Measurements from ENCODE around the gene LYAR. TPM values are rescaled to one million over a fixed set of nuclear protein-coding genes. Genes with fewer than 3 reads are reported as not detected.

Gene LYAR
- total RNA-seq, 1 donor = 10.1 TPM

- Histone ChIP-seq H3K4me3 (ENCODE audit: low read length) (no peak overlapping the region), H3K9me3 (ENCODE audit: low read depth, low read length) (no peaks in the 10 kb centered on the region), H3K27me3 (ENCODE audit: insufficient read depth, low read length) (no peaks in the 10 kb centered on the region), H3K4me1 (ENCODE audit: insufficient read depth, low read length) (no peaks in the 10 kb centered on the region)
Observed at GRCh38 chr4:4321951-4322688, 32.2 kb upstream of the LYAR start.

GRCh38 chr4:4320951-4321714 is 31.2 kb upstream of the LYAR start:
- Histone ChIP-seq H3K4me3 (ENCODE audit: low read length) (no peak overlapping the region), H3K4me1 (ENCODE audit: insufficient read depth, low read length) (no peaks in the 10 kb centered on the region), H3K9me3 (ENCODE audit: low read depth, low read length) (no peaks in the 10 kb centered on the region), H3K27me3 (ENCODE audit: insufficient read depth, low read length) (no peaks in the 10 kb centered on the region)

GRCh38 chr4:4320528-4320927 is 30.6 kb upstream of the LYAR start:
- Histone ChIP-seq H3K27me3 (ENCODE audit: insufficient read depth, low read length) (no peaks in the 10 kb centered on the region), H3K4me3 (ENCODE audit: low read length) (no peak overlapping the region), H3K9me3 (ENCODE audit: low read depth, low read length) (no peaks in the 10 kb centered on the region), H3K4me1 (ENCODE audit: insufficient read depth, low read length) (no peaks in the 10 kb centered on the region)

GRCh38 chr4:4317496-4318232 is 27.7 kb upstream of the LYAR start:
- Histone ChIP-seq H3K4me3 (ENCODE audit: low read length) (no peak overlapping the region), H3K4me1 (ENCODE audit: insufficient read depth, low read length) (no peaks in the 10 kb centered on the region), H3K27me3 (ENCODE audit: insufficient read depth, low read length) (no peaks in the 10 kb centered on the region), H3K9me3 (ENCODE audit: low read depth, low read length) (no peaks in the 10 kb centered on the region)

GRCh38 chr4:4316150-4316495 is 26.2 kb upstream of the LYAR start:
- Histone ChIP-seq H3K9me3 (ENCODE audit: low read depth, low read length) (no peaks in the 10 kb centered on the region), H3K4me3 (ENCODE audit: low read length) (no peak overlapping the region), H3K27me3 (ENCODE audit: insufficient read depth, low read length) (no peaks in the 10 kb centered on the region), H3K4me1 (ENCODE audit: insufficient read depth, low read length) (no peaks in the 10 kb centered on the region)

- Histone ChIP-seq H3K9me3 (ENCODE audit: low read depth, low read length) (no peaks in the 10 kb centered on the region), H3K4me1 (ENCODE audit: insufficient read depth, low read length) (no peaks in the 10 kb centered on the region), H3K4me3 (ENCODE audit: low read length) (no peak overlapping the region), H3K27me3 (ENCODE audit: insufficient read depth, low read length) (no peaks in the 10 kb centered on the region)
Observed at GRCh38 chr4:4315461-4316149, 25.7 kb upstream of the LYAR start.

GRCh38 chr4:4311193-4311592 is 21.2 kb upstream of the LYAR start:
- Histone ChIP-seq H3K27me3 (ENCODE audit: insufficient read depth, low read length) (no peaks in the 10 kb centered on the region), H3K4me3 (ENCODE audit: low read length) (no peak overlapping the region), H3K4me1 (ENCODE audit: insufficient read depth, low read length) (no peaks in the 10 kb centered on the region), H3K9me3 (ENCODE audit: low read depth, low read length) (no peaks in the 10 kb centered on the region)

- no peaks in the 10 kb centered on the region for H3K4me1 ChIP-seq (ENCODE audit: insufficient read depth, low read length)
- H3K4me3 ChIP-seq (ENCODE audit: low read length) = no peak overlapping the region
- H3K9me3 ChIP-seq (ENCODE audit: low read depth, low read length) = no peaks in the 10 kb centered on the region
Observed at GRCh38 chr4:4308800-4309441, 19.0 kb upstream of the LYAR start.

GRCh38 chr4:4306920-4307319 is 17.0 kb upstream of the LYAR start:
- Histone ChIP-seq H3K4me3 (ENCODE audit: low read length) (no peak overlapping the region), H3K4me1 (ENCODE audit: insufficient read depth, low read length) (no peaks in the 10 kb centered on the region)

More at GRCh38 chr4:4308800-4309441, 19.0 kb upstream of the LYAR start:
- H3K27me3 ChIP-seq (ENCODE audit: insufficient read depth, low read length) = no peaks in the 10 kb centered on the region

GRCh38 chr4:4302416-4302815 is 12.5 kb upstream of the LYAR start:
- Histone ChIP-seq H3K27me3 (ENCODE audit: insufficient read depth, low read length) (no peaks in the 10 kb centered on the region), H3K9me3 (ENCODE audit: low read depth, low read length) (no peaks in the 10 kb centered on the region), H3K4me1 (ENCODE audit: insufficient read depth, low read length) (no peaks in the 10 kb centered on the region), H3K4me3 (ENCODE audit: low read length) (no peak overlapping the region)

More at GRCh38 chr4:4306920-4307319, 17.0 kb upstream of the LYAR start:
- Histone ChIP-seq H3K27me3 (ENCODE audit: insufficient read depth, low read length) (no peaks in the 10 kb centered on the region), H3K9me3 (ENCODE audit: low read depth, low read length) (no peaks in the 10 kb centered on the region)

- Histone ChIP-seq H3K9me3 (ENCODE audit: low read depth, low read length) (no peaks in the 10 kb centered on the region), H3K4me3 (ENCODE audit: low read length) (no peak overlapping the region), H3K27me3 (ENCODE audit: insufficient read depth, low read length) (no peaks in the 10 kb centered on the region), H3K4me1 (ENCODE audit: insufficient read depth, low read length) (no peaks in the 10 kb centered on the region)
Observed at GRCh38 chr4:4302001-4302400, 12.0 kb upstream of the LYAR start.

GRCh38 chr4:4299006-4299405 is 9.1 kb upstream of the LYAR start:
- Histone ChIP-seq H3K4me3 (ENCODE audit: low read length) (no peak overlapping the region), H3K4me1 (ENCODE audit: insufficient read depth, low read length) (no peaks in the 10 kb centered on the region), H3K9me3 (ENCODE audit: low read depth, low read length) (no peaks in the 10 kb centered on the region), H3K27me3 (ENCODE audit: insufficient read depth, low read length) (no peaks in the 10 kb centered on the region)

- H3K4me1 ChIP-seq (ENCODE audit: insufficient read depth, low read length) = peaks cover 2% of the 10 kb centered on the region
- no peaks in the 10 kb centered on the region for H3K9me3 ChIP-seq (ENCODE audit: low read depth, low read length)
- H3K4me3 ChIP-seq (ENCODE audit: low read length) = no peak overlapping the region
- H3K27me3 ChIP-seq (ENCODE audit: insufficient read depth, low read length) = no peaks in the 10 kb centered on the region
Observed at GRCh38 chr4:4296283-4296846, 6.4 kb upstream of the LYAR start.

GRCh38 chr4:4293279-4293678 is 3.3 kb upstream of the LYAR start:
- no peaks in the 10 kb centered on the region for H3K27me3 ChIP-seq (ENCODE audit: insufficient read depth, low read length)
- peaks cover 28% of the 10 kb centered on the region for H3K4me1 ChIP-seq (ENCODE audit: insufficient read depth, low read length)

More at GRCh38 chr4:4293279-4293678, 3.3 kb upstream of the LYAR start:
- Histone ChIP-seq H3K9me3 (ENCODE audit: low read depth, low read length) (no peaks in the 10 kb centered on the region), H3K4me3 (ENCODE audit: low read length) (no peak overlapping the region)

Measured in mononuclear cell (primary cell).